GM19035 (cell line): ENCODE data around the gene GID8.

Experiments
- ATAC-seq: cut with Tn5 transposase; IDR thresholded peaks from one replicate; pipeline ENCODE4 v1.9.1; 2021; ENCODE audit not compliant: unreplicated experiment

The GID8 gene

GRCh38 chr20:62941792-62942191 lies 3.8 kb downstream of the GID8 start:
- ATAC-seq: no peak

DNA sequence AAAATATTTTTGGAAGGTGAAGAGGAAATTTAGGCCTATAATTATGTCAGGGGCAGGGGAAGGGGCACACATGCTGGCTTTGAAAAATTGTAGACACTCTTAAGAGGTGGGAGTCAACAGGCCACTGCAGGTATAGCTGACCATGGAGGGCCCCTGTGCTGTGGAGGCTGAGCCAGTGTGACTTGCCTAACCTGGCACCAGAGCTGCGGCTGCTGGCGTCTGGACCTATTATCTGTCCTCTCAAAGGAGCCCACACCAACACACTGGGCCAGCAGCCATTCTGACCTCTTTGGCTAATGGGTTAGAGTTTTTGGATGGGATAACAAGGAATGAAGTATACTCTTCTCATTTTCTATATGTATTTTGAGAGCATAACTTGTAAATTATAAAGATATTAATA lies 4.5 kb downstream of the GID8 start:
- ATAC-seq: no peak

DNA sequence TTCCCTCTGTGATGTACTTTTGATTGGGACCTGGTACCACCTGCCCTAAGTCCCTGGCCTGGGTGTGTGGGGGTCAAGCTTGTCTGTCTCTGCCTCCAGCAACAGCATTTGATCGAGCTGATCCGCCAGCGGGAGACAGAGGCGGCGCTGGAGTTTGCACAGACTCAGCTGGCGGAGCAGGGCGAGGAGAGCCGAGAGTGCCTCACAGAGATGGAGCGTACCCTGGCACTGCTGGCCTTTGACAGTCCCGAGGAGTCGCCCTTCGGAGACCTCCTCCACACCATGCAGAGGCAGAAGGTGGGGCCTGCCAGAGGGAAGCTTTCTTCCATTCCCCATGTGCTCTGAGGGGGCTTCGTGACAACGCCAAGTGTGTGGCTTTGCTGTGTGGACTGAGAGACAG lies 5.4 kb downstream of the GID8 start:
- ATAC-seq: no peak

GRCh38 chr20:62944184-62944583 lies 6.2 kb downstream of the GID8 start:
- no peak for ATAC-seq

GRCh38 chr20:62944746-62945145 lies 6.8 kb downstream of the GID8 start:
- no peak for ATAC-seq

DNA sequence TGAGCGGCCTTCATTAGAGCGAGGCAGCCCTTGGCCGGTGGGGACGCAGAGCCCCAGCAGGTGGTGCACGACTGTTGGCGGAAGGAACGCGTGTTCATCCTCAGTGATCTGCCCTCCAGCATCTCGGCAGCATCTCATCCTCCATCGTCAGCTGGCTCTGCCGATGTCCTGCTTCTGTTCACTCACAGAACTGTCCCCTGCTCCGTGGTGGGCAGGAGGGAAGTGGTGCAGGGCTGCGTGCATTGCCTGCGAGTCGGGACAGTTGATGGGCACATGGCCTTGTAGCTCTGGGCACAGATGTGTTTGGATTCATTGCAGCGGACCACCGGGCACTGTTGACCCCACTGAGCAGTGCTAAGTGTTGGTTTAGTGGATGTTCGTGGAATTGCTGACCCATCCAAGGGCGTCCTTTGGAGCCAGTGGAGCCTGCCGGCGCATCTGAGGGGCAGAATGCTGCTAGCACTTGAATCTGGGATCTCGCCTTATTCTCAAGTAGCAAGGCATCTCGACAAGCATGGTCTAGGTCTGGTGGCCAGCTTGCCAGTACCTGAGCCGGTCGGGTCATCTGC lies 7.9 kb downstream of the GID8 start:
- no peak for ATAC-seq

GRCh38 chr20:62946918-62947317 lies 9.0 kb downstream of the GID8 start:
- no peak for ATAC-seq

- no peak for ATAC-seq
Measured at GRCh38 chr20:62947532-62948300, 9.8 kb downstream of the GID8 start.

GRCh38 chr20:62949153-62949821 lies 11.3 kb downstream of the GID8 start:
- no peak for ATAC-seq

DNA sequence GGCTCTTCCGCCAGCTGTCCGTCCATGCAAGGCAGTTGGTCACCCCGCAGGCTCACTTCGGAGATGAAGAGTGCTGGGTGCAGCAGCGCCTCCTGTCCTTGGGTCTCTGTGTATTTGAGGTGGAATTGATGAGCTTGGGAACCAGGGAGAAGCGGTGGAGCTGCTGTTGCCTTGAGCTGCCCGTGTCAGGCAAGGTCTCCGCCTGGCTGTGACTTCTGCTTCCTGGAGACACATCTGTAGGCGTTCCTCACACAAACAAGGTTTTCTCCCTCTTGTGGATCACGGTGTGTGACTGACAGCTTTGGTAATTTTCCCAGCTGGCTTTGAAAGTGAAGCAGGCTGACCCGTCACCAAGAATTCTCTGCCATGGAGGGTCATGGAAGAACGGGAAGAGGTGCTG lies 12.0 kb downstream of the GID8 start:
- no peak for ATAC-seq

DNA sequence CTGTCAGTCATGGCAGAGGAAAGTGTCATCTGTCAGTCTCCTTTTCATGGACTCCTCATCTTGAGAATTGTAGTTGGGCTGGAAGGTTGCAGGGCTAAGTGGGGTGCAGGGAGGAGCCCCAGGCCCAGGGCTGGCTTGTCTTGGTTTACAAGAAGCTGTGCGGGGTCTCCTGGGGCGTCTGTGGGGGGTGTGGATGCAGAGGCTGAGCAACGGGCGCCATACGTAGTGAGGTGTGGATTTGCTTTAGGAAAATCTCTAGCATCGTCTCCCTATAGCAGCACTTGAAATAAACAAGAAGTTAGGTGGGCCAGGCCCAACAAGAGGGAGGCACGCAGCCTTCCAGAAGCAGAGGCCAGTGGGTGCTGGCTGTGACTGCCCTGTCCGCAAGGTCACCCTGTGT lies 12.8 kb downstream of the GID8 start:
- ATAC-seq: no peak

- no peak for ATAC-seq
Measured at GRCh38 chr20:62951143-62951895, 13.4 kb downstream of the GID8 start.

- ATAC-seq: no peak
Measured at GRCh38 chr20:62951896-62952372, 14.0 kb downstream of the GID8 start.

DNA sequence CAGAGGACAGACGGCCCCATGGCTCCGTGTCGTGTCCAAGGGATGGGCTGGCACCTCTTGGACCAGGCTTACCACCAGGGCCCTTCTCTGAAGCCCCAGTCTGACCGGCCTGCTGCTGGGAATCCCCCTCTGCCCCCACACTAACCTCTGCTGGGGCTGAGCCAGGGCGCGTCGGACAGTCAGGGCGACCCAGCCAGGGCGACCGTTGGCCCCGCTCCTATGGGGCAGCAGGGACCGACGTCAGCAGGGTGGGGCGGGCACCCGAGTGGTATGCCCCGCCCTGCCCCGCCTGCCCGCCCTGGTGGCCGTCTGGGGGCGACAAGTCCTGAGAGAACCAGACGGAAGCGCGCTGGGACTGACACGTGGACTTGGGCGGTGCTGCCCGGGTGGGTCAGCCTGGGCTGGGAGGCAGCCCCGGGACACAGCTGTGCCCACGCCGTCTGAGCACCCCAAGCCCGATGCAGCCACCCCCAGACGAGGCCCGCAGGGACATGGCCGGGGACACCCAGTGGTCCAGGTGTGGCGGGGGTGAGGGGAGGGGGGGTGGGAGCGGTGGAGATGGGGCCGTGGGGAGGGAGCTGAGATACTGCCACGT lies 14.5 kb downstream of the GID8 start, which contains the start of gene SLC17A9:
Gene SLC17A9, plus strand, starts transcription at position 337 of the 595 bp plus-strand sequence. Its CDS starts 122 bp downstream, at position 459.
- ATAC-seq: peak; percentile 52

DNA sequence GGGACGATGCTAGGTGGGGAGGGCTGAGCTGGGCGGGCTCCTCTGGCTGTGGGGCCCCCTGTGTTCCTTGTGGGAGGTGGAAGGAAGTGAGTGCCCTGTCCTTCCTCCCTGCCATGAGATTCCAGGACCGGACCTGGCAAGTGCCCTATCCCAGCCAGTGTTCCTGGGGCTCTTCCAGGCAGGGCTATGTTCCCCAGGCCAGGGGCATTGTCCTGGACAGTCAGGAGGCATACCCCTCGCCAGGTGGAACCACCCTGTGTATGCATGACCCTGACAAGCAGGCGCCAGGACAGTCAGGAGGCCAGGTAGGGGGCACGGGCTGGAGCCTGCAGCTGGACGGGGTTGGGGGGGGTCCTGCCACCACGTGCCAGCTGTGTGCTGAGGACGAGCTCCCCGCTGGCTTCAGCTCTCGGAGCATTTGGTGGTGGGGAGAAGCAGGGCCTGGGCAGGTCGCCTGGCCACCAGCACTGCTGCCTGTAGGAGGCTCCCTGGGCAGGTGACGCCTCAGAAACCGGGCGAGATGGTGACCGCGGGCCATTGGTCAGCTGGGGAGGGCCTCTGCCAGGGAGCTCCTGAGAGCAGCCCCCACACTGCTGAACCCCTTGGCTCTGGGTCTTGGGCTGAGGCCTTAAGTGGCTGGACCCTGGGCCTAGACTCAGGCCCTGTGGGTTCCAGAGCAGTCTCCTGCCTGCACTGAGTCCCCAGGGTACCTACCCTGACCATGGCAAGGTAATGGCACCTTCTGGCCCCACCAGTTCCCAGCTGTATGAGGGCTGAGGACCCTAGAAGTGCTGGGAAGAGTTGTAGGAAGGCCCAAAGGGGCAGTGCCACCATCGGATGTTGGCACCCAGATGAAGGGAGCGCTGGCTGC lies 15.3 kb downstream of the GID8 start:
- ATAC-seq: no peak

- ATAC-seq: peak; percentile 66
Measured at GRCh38 chr20:62953839-62954703, 16.1 kb downstream of the GID8 start.

DNA sequence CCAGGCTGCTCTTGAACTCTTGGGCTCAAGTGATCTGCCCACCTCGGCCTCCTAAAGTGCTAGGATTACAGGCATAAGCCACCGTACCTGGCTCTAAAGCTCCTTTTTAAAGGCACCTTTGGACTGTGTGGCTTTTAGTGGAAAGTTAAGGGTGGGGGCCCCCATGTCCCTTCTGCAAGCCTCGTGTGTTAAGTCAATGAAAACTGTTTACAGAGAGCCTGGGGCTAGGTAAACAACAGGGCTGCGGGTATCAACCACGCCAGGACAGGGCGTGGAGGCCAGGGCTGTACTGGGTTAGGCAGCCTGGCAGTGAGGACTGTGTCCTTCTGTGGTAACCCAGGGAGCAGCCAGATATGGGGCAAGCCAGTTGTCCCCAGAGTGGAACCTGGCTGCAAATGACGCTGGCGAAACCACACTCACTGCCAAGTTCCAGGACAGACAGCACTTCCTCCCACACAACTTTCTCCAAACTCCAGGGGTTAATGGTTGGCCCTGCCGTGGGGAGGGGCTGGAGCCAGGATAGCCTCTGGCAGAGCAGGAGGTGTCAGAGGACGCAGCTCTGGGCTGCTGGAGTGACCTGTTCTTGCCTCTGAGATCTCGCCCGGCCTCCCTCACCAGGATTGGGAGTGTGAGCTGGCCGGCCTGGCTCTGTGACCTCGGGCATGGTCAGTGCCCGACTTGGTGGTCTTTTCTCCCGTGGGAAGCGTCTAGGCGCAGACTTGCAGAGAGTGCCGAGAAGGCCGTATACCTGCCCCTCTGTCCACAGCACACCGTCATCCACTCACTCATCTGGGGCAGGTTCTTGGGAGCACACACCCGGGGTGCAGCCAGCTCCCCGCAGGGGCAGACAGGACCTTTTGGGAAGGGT lies 17.8 kb downstream of the GID8 start:
- no peak for ATAC-seq
